Left hindlimb (tissue), 1 donor: ENCODE results near the gene CAND1.
A peak's percentile ranks its signal among the peaks of the same experiment; 100 is the strongest.

Experiments used
- DNase-seq: peaks from one replicate; pipeline ENCODE4 v3.0.0-alpha.2; 2018

The CAND1 gene

DNA sequence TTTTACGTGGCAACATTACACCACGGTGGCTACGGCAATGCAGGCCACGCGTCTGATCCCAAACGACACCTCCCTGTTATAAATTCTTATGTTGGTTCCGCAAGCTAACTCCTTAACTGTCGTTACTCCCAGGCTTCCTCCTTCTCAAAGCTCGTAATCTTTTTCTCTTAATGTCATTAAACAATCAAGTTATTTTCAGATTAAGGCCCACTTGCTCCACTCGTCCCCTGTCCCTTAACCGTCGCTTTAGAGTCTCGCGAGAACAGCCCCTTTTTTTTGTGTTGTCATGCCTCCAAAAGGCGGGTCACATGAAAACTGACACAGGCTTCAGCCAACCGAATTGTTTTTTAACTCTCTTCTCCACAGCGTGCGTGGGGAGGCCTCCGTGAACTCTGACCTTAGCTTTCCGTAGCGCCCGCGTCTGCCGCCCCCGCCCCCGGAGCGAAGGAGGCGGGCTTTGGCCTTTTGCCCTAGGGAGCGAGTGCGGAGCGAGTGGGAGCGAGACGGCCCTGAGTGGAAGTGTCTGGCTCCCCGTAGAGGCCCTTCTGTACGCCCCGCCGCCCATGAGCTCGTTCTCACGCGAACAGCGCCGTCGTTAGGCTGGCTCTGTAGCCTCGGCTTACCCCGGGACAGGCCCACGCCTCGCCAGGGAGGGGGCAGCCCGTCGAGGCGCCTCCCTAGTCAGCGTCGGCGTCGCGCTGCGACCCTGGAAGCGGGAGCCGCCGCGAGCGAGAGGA, at the start of gene CAND1:
CAND1 (plus strand) TSS at position 463 of the 737 bp plus-strand sequence. CDS start 360 bp downstream, outside the sequence.
- DNase-seq = peak; percentile 98

DNA sequence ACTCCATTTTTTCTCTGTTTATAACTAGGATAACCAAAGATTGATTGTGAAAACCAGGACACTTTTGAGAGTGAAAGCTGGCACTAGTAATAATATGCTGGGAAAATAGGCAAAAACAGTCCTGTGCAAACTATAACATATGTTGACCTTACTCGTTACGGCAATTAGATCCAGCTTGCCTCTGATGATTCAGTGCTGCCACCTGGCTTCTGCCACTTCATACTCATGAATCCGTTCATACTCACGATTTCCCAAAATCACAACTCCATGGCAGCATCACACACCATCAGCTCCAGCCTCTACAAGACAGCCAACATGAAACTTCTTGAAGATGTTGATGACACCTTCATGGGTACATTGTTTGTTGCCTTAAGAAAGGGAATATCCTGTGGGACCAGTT, 49.1 kb upstream of the CAND1 start:
- DNase-seq = no peak

GRCh38 chr12:67222302-67222701, 46.9 kb upstream of the CAND1 start:
- DNase-seq = no peak

DNA sequence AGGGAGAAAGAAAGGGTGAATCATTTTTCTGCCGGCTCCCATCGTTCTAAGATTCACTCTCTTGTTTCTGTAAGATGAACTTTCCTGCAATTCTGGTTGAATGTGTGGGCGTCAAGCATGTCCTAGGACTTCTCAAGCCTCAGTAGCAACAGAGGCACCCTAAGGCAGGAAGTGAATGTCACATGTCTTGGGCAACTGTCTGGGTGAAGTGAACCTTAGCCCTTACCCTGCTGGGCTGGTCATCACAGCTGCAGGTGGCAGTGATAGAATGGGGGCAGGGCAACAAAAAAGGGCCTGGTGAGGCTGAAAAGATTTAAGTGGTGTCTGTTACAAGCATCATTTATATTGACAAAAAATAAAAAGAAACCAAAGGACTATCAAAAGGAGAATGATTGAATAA, 45.9 kb upstream of the CAND1 start:
- no peak for DNase-seq

- no peak for DNase-seq
Measured at GRCh38 chr12:67237231-67237630, 31.9 kb upstream of the CAND1 start.

- no peak for DNase-seq
Measured at GRCh38 chr12:67239061-67239460, 30.1 kb upstream of the CAND1 start.

DNA sequence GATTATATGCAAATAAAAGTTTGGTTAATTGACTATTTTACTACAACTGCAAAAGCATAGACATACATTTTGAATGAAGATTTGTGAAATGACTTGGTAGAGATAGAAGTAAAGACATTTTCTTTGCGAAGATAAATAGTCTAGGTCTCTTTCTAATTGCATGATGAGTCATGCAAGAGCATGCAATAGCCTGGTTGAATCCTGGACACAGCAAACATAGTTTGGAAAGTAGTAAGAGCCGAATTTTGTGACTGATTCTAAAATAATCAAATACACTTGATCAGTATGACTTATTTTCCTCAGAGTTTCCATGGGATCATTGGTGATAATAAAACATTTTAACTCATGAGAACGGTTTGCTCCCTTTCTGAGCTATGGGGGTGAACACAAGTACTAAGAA, 27.7 kb upstream of the CAND1 start:
- no peak for DNase-seq

DNA sequence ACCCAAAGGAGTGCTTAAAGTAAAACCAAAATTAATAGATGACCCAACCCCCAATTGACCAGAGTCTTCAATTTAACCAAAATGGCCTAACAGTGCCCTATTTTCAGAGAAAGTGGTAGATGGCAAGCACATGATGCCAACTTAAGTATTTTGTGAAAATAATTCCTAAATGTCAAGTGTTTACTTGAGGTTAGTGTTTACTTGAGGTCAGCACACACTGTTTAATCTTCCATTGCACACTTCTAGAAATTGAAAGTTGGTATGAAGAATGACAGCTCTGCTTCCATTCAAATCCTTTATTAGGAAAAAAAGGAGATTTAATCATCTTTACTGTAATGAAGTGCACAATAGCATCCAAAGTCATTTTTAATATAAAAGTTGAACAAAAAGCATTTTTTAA, 25.9 kb upstream of the CAND1 start:
- DNase-seq = no peak

DNA sequence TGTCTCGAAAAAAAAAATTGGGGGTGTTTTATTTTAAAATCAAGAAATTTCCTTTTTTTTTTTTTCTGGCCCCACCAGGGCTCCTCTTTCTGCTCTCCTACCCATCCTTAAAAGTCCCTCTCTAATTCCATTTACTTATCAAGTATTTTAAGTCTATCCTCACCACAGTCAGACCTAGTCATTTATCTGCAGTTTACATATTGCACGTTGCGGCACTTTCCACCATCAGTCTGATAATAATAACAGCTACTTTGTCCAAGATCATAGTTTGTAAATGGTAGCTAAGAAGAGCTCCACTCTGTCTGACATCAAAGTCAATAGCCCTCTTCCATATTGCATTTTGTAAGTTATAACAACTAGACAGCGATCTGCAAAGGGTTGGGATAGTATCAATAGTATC, 23.6 kb upstream of the CAND1 start:
- no peak for DNase-seq

DNA sequence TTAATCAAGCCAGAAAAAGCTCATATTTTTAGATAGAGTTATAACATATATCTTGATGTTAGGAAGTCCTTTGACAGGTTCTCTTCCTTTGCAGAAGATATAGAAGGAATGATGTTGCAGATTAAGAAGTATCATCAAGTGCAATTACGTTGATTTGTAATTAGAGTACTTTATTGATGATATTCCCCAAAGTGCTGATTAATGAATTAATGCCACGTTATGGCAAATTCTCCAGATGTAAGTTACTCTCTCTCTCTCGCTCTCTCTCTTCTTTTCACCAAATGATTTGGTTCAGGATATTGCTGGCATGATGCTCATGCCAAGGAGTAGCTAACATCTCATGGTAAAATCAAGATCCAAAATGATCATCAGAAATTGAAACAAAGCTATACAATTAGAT, 18.1 kb upstream of the CAND1 start:
- no peak for DNase-seq

- no peak for DNase-seq
Measured at GRCh38 chr12:67254372-67255026, 14.7 kb upstream of the CAND1 start.

GRCh38 chr12:67256649-67257048, 12.5 kb upstream of the CAND1 start:
- no peak for DNase-seq

DNA sequence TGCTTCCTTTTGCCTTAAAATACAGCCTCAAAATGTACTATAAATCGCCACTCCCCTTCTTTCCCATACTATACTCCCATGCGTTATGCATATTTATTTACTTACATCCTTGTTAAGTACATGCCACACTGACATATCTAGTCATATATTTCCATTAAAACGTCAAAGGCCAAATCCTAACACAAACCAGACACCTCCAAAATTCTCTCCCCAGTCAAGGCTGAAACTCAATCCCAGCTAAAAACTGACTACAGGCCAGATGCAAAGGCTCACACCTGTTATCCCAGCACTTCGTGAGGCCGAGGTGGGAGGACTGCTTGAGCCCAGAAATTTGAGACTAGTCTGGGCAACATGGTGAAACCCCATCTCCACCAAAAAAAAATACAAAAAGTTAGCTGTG, 5.7 kb upstream of the CAND1 start:
- DNase-seq = no peak

GRCh38 chr12:67268335-67268895, 743 bp upstream of the CAND1 start:
- peak; percentile 95 for DNase-seq

GRCh38 chr12:67269633-67270573, 745 bp downstream of the CAND1 start:
- peak; percentile 69 for DNase-seq

DNA sequence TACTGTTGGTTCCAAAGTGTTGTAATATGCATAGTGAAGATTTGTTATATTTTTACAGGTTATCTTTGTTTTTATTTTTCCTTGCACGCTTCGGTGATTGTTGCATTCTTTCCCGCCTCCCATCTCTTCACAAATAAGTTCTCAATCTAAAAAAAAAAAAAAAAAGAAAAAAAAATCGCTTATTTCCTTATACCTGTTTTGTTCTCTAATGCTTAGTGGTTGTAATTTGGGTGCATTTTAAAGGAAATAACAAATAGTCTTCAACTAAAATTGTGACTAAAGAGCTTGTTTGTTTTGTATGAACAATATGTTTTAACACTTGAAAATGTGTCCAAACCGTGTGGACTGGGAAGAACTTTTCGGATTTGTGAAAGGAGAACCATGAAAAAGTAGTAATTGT, 1.5 kb downstream of the CAND1 start:
- DNase-seq = no peak

DNA sequence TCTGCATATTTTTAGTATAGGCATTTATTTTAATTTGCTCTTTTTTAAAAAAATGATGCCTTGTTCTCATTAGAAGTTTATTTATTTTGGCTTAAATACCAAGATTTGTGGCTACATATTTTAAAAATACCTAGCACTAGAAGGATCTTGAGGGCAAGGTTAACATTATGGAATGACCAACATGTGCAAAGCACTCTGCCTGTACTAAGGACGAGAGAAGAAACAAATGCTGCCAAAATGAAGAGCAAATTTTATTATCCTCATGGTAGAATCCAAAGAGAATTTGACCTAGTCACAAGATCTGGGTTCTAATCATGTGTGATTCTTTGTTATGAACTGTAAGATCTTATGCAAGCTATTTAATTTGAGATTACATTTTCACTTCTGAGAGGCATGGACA, 2.8 kb downstream of the CAND1 start:
- no peak for DNase-seq

DNA sequence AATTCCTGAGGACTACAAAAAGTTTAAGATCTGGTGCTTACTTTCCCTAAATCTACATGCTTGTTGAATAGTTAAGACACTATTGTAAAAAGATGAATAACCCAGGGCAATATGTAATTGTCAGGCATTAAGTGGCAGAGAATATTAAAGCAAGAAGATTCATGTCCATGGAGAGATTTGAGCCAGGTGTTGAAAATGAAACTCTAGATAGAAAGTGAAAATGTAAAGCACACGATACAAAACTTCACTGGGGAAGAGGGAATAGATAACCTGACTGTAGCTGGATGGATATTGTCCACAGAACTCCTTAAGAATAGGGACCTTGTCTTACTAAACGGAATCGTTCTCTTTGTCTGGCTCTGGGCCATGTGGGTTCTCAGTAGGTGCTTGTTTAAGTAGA, 5.0 kb downstream of the CAND1 start:
- DNase-seq = no peak

GRCh38 chr12:67275380-67275913, 6.3 kb downstream of the CAND1 start:
- DNase-seq = no peak

DNA sequence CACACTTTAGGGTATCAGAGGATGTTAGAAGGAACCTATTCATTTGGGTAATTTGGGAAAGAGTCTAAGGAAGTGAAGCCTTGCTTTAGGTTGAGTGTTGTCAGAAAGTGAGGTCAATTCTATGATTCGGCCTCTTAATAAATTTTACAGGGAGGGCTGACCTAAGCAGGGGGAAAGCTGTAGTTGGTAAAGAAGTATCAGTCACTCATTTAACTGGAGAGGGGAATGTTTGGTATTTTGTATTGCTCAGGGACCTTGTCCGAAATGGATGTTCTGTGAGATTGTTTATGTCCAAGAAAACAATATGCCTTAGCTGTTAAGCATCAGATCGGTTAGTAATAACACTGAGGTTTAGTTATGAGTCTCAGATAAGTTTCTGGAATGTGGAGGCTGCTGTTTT, 7.3 kb downstream of the CAND1 start:
- DNase-seq = no peak

DNA sequence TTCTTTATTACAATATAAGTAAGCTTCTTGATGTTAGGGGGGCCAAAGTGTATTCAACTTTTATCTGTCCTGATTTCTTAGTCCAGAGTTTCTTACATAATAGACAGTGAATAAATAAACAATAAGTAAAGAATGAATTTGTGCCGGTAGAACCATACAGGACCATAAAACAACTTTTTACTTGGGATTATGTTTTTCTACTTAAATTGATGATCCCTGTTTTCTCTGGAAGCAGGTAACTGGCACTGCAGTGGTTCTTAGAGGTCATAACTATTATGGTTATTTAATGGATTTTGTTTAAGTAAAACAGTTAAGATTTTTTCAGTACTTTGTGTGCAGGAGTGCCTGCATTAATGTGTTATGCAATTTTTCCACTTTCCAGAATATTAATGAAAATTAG, 10.5 kb downstream of the CAND1 start:
- DNase-seq = no peak

- DNase-seq = no peak
Measured at GRCh38 chr12:67280088-67280487, 10.9 kb downstream of the CAND1 start.

GRCh38 chr12:67280572-67280971, 11.4 kb downstream of the CAND1 start:
- no peak for DNase-seq
